Measurements from ENCODE around the gene AURKAIP1. TPM values are rescaled to one million over a fixed set of nuclear protein-coding genes. Genes with fewer than 3 reads are reported as not detected.

The AURKAIP1 gene
- polyA plus RNA-seq, 1 donor (not counting 4 experiments of a cell fraction or from before 2014, with no cell fraction given) = 86.9 TPM

- Histone ChIP-seq H4K20me1 (ENCODE audit: control insufficient read depth, extremely low read depth, insufficient read depth, low read length) (peaks cover 29% of the 10 kb centered on the region), H3K79me2 (ENCODE audit: control insufficient read depth, insufficient read depth, low read length) (no peaks in the 10 kb centered on the region), H3K4me2 (ENCODE audit: control insufficient read depth, extremely low read depth, insufficient read depth, low read depth, low read length) (peak overlapping the region; percentile 37), H3K9me1 (ENCODE audit: control insufficient read depth, extremely low read depth, insufficient read depth, low read length) (no peaks in the 10 kb centered on the region), H3K27me3 (ENCODE audit: control insufficient read depth, extremely low read depth, insufficient read depth, low read length) (peaks cover 11% of the 10 kb centered on the region), H3K9me3 (ENCODE audit: control insufficient read depth, low read depth, low read length) (peaks cover 4% of the 10 kb centered on the region), H3K27ac (ENCODE audit: control insufficient read depth, insufficient read depth, low read length) (no peak overlapping the region), H3K36me3 (ENCODE audit: control insufficient read depth in 2 of 2, extremely low read depth in 1 of 2, insufficient read depth in 2 of 2, low read length in 2 of 2) (peaks cover 8 to 11% of the 10 kb centered on the region in 2 experiments), H3K9ac (ENCODE audit: control insufficient read depth, extremely low read depth, insufficient read depth, low read length) (peak overlapping the region; percentile 22), H2AFZ (ENCODE audit: control insufficient read depth, low read length) (no peak overlapping the region), H3K4me1 (ENCODE audit: control insufficient read depth, extremely low read depth, insufficient read depth, low read length) (peaks cover 32% of the 10 kb centered on the region), H3K4me3 (ENCODE audit: control insufficient read depth in 2 of 3, extremely low read depth in 1 of 3, insufficient read depth in 2 of 3, low read depth in 1 of 3, low read length in 3 of 3) (no peak overlapping the region)
- FAIRE-seq (no peak), DNase-seq (ENCODE audit: low read depth, low spot score) (no peak)
- dilution Hi-C loops (cut with MboI; ENCODE audit: extremely low pct_ligation_motif_present, low sequenced_read_pairs) = no loop called here
- TF ChIP-seq CTCF (optimal IDR thresholded peaks at IDR 0.05 in 1 of 3, IDR thresholded peaks at IDR 0.05 in 1 of 3, conservative IDR thresholded peaks at IDR 0.05 in 1 of 3; ENCODE audit: extremely low read depth in 1 of 3, insufficient read depth in 2 of 3, low read length in 3 of 3) (no peak), EZH2 (IDR thresholded peaks at IDR 0.05; ENCODE audit: low read length) (no peak)
These were observed 42.1 kb downstream of the AURKAIP1 start for GRCh38 chr1:1332774-1333480.

GRCh38 chr1:1332031-1332755 is 42.8 kb downstream of the AURKAIP1 start:
- H3K36me3 ChIP-seq (ENCODE audit: control insufficient read depth in 2 of 2, extremely low read depth in 1 of 2, insufficient read depth in 2 of 2, low read length in 2 of 2) = peaks cover 7 to 10% of the 10 kb centered on the region in 2 experiments
- peak overlapping the region; percentile 37 for H3K4me2 ChIP-seq (ENCODE audit: control insufficient read depth, extremely low read depth, insufficient read depth, low read depth, low read length)
- peak overlapping the region; percentile 22 for H3K9ac ChIP-seq (ENCODE audit: control insufficient read depth, extremely low read depth, insufficient read depth, low read length)
- H3K27ac ChIP-seq (ENCODE audit: control insufficient read depth, insufficient read depth, low read length) = no peak overlapping the region
- TF ChIP-seq EZH2 (IDR thresholded peaks at IDR 0.05; ENCODE audit: low read length) (no peak), CTCF (optimal IDR thresholded peaks at IDR 0.05 in 1 of 3, IDR thresholded peaks at IDR 0.05 in 1 of 3, conservative IDR thresholded peaks at IDR 0.05 in 1 of 3; ENCODE audit: extremely low read depth in 1 of 3, insufficient read depth in 2 of 3, low read length in 3 of 3) (no peak)
- peaks cover 32% of the 10 kb centered on the region for H3K4me1 ChIP-seq (ENCODE audit: control insufficient read depth, extremely low read depth, insufficient read depth, low read length)
- dilution Hi-C loops (cut with MboI; ENCODE audit: extremely low pct_ligation_motif_present, low sequenced_read_pairs) = no loop called here
- no peak overlapping the region for H2AFZ ChIP-seq (ENCODE audit: control insufficient read depth, low read length)
- H4K20me1 ChIP-seq (ENCODE audit: control insufficient read depth, extremely low read depth, insufficient read depth, low read length) = peaks cover 25% of the 10 kb centered on the region
- peaks cover 4% of the 10 kb centered on the region for H3K79me2 ChIP-seq (ENCODE audit: control insufficient read depth, insufficient read depth, low read length)
- no peak overlapping the region for H3K4me3 ChIP-seq (ENCODE audit: control insufficient read depth in 2 of 3, extremely low read depth in 1 of 3, insufficient read depth in 2 of 3, low read depth in 1 of 3, low read length in 3 of 3)
- H3K9me3 ChIP-seq (ENCODE audit: control insufficient read depth, low read depth, low read length) = peaks cover 4% of the 10 kb centered on the region
- peaks cover 11% of the 10 kb centered on the region for H3K27me3 ChIP-seq (ENCODE audit: control insufficient read depth, extremely low read depth, insufficient read depth, low read length)
- FAIRE-seq (no peak), DNase-seq (ENCODE audit: low read depth, low spot score) (no peak)
- no peaks in the 10 kb centered on the region for H3K9me1 ChIP-seq (ENCODE audit: control insufficient read depth, extremely low read depth, insufficient read depth, low read length)

All from keratinocyte (primary cell).